Hepatocyte (in vitro differentiated cells): ENCODE data around the gene CAMTA2. TPM values are rescaled to one million over a fixed set of nuclear protein-coding genes. Genes with fewer than 3 reads are reported as not detected.

Experiments
- DNase-seq: peaks from one replicate; pipeline ENCODE4 v3.0.0-alpha.2; 2016; ENCODE audit warnings: low spot score
- H2AFZ ChIP-seq: fragments of 200-600 bp; sonication (generic); 2 replicates; pipeline ENCODE4 v1.6.0; 2016; ENCODE audit warnings: antibody characterized with exemption, mild to moderate bottlenecking
- H3K27ac ChIP-seq: fragments of 200-600 bp; sonication (generic); 2 replicates; pipeline ENCODE4 v1.5.1; 2016; ENCODE audit warnings: mild to moderate bottlenecking
- H3K27me3 ChIP-seq: fragments of 200-600 bp; sonication (generic); 2 replicates; pipeline ENCODE4 v1.6.1; 2016
- H3K36me3 ChIP-seq: fragments of 200-600 bp; sonication (generic); replicated peaks from 2 replicates; pipeline ENCODE4 v1.5.1; 2016; ENCODE audit warnings: low read depth; ENCODE audit not compliant: insufficient read depth
- H3K4me1 ChIP-seq: fragments of 200-600 bp; sonication (generic); 2 replicates; pipeline ENCODE4 v1.5.1; 2016; ENCODE audit warnings: mild to moderate bottlenecking, moderate library complexity; ENCODE audit not compliant: insufficient read depth
- H3K4me2 ChIP-seq: fragments of 200-600 bp; sonication (generic); 2 replicates; pipeline ENCODE4 v1.6.0; 2016
- H3K4me3 ChIP-seq: fragments of 200-600 bp; sonication (generic); 2 replicates; pipeline ENCODE4 v1.5.1; 2016; ENCODE audit warnings: mild to moderate bottlenecking
- H3K79me2 ChIP-seq: fragments of 200-600 bp; sonication (generic); 2 replicates; pipeline ENCODE4 v1.6.0; 2017; ENCODE audit warnings: mild to moderate bottlenecking
- H3K9me2 ChIP-seq: fragments of 200-600 bp; sonication (generic); replicated peaks from 2 replicates; pipeline ENCODE4 v1.6.0; 2017; ENCODE audit warnings: mild to moderate bottlenecking; ENCODE audit not compliant: insufficient read depth
- H3K9me3 ChIP-seq: fragments of 200-600 bp; sonication (generic); 2 replicates; pipeline ENCODE4 v1.5.1; 2016; ENCODE audit warnings: low read depth, mild to moderate bottlenecking
- H4K20me1 ChIP-seq: fragments of 200-600 bp; sonication (generic); 2 replicates; pipeline ENCODE4 v1.6.0; 2016; ENCODE audit warnings: mild to moderate bottlenecking; ENCODE audit not compliant: insufficient read depth, poor library complexity, severe bottlenecking
- EZH2 ChIP-seq: fragments of 200-600 bp; sonication (generic); IDR thresholded peaks from 2 replicates; pipeline ENCODE4 v1.6.1; 2016; ENCODE audit warnings: antibody characterized with exemption, mild to moderate bottlenecking, borderline replicate concordance
- EZH2phosphoT487 ChIP-seq: fragments of 200-600 bp; sonication (generic); IDR thresholded peaks from one replicate; pipeline ENCODE4 v1.6.1; 2018; ENCODE audit warnings: antibody characterized with exemption, mild to moderate bottlenecking, low read depth, moderate library complexity; ENCODE audit not compliant: unreplicated experiment, severe bottlenecking
- WGBS: methylation state at CpG from one replicate; pipeline ENCODE4 v1.1.6; 2016; ENCODE audit warnings: low lambda C conversion rate; ENCODE audit errors: missing lambda C conversion rate; 5-methylcytosine and 5-hydroxymethylcytosine counted together
- polyA plus RNA-seq: library from polyadenylated mRNA; unstranded; fragments of >200 nt; fragmentation: Nextera tagmentation; extraction: Ambion mirVana; gene quantifications from 2 replicates; pipeline ENCODE4 v1.2.1, GENCODE V29; 2016
- total RNA-seq: library from RNA; depleted of rRNA; stranded (reverse); fragments of >200 nt; gene quantifications from 2 replicates; pipeline ENCODE4 v1.2.3, GENCODE V29; 2014
- TF ChIP-seq, protein P1 (sequence below): fragments of 200-600 bp; sonication (generic); IDR thresholded peaks from 2 replicates; pipeline ENCODE4 v1.5.1; 2016; ENCODE audit warnings: antibody characterized with exemption, mild to moderate bottlenecking; ENCODE audit not compliant: poor library complexity

Gene CAMTA2
- total and polyA plus RNA-seq, 2 experiments from 2014 or later = 12.5 to 45.6 TPM

DNA sequence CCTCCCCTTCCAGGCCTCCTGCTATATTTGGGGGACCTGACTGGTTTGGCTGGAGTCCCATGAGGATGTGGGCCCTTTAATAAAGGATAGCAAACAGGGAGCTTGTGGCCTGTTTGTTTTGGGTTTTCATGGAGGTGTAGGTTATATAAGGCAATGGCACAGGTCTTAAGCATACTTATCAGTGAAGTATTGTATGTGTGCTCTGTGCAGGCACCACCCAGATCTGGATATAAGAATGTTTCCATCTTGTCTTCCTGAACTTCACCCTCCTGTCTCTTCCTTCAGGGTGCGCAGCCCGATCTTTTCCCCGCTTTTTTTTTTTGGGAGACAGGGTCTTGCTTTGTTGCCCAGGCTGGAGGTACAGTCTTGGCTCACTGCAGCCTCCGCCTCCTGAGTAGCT is 37.1 kb upstream of the CAMTA2 start:
- Histone ChIP-seq H3K4me1 (no peaks in the 10 kb centered on the region), H3K4me3 (no peak overlapping the region), H4K20me1 (no peaks in the 10 kb centered on the region), H3K9me3 (no peaks in the 10 kb centered on the region), H3K27me3 (peaks cover 2% of the 10 kb centered on the region), H3K9me2 (no peaks in the 10 kb centered on the region), H2AFZ (no peak overlapping the region), H3K36me3 (no peaks in the 10 kb centered on the region), H3K79me2 (no peaks in the 10 kb centered on the region), H3K27ac (no peak overlapping the region), H3K4me2 (no peak overlapping the region)
- no peak for DNase-seq
- WGBS = 93% methylated on average over 4 of the region's 4 CpGs
- TF ChIP-seq EZH2 (no peak), EZH2phosphoT487 (no peak)
- TF ChIP-seq, protein P1, sequence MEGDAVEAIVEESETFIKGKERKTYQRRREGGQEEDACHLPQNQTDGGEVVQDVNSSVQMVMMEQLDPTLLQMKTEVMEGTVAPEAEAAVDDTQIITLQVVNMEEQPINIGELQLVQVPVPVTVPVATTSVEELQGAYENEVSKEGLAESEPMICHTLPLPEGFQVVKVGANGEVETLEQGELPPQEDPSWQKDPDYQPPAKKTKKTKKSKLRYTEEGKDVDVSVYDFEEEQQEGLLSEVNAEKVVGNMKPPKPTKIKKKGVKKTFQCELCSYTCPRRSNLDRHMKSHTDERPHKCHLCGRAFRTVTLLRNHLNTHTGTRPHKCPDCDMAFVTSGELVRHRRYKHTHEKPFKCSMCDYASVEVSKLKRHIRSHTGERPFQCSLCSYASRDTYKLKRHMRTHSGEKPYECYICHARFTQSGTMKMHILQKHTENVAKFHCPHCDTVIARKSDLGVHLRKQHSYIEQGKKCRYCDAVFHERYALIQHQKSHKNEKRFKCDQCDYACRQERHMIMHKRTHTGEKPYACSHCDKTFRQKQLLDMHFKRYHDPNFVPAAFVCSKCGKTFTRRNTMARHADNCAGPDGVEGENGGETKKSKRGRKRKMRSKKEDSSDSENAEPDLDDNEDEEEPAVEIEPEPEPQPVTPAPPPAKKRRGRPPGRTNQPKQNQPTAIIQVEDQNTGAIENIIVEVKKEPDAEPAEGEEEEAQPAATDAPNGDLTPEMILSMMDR = no peak

DNA sequence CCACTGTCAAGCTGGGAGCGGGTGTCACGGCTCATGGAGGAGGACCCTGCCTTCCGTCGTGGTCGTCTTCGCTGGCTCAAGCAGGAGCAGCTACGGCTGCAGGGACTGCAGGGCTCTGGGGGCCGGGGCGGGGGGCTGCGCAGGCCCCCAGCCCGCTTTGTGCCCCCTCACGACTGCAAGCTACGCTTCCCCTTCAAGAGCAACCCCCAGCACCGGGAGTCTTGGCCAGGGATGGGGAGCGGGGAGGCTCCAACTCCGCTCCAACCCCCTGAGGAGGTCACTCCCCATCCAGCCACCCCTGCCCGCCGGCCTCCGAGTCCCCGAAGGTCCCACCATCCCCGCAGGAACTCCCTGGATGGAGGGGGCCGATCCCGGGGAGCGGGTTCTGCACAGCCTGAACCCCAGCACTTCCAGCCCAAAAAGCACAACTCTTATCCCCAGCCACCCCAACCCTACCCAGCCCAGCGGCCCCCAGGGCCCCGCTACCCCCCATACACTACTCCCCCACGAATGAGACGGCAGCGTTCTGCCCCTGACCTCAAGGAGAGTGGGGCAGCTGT is 36.2 kb upstream of the CAMTA2 start:
- H3K9me3 ChIP-seq = no peaks in the 10 kb centered on the region
- H3K27ac ChIP-seq = no peak overlapping the region
- TF ChIP-seq, protein P1 = no peak
- TF ChIP-seq EZH2phosphoT487 (no peak), EZH2 (no peak)
- 95% methylated on average over 15 of the region's 29 CpGs for WGBS
- H4K20me1 ChIP-seq = no peaks in the 10 kb centered on the region
- no peak for DNase-seq
- no peaks in the 10 kb centered on the region for H3K36me3 ChIP-seq
- no peak overlapping the region for H2AFZ ChIP-seq
- H3K4me3 ChIP-seq = no peak overlapping the region
- H3K27me3 ChIP-seq = no peaks in the 10 kb centered on the region
- H3K9me2 ChIP-seq = no peaks in the 10 kb centered on the region
- no peak overlapping the region for H3K4me2 ChIP-seq
- H3K4me1 ChIP-seq = no peaks in the 10 kb centered on the region
- H3K79me2 ChIP-seq = no peaks in the 10 kb centered on the region

DNA sequence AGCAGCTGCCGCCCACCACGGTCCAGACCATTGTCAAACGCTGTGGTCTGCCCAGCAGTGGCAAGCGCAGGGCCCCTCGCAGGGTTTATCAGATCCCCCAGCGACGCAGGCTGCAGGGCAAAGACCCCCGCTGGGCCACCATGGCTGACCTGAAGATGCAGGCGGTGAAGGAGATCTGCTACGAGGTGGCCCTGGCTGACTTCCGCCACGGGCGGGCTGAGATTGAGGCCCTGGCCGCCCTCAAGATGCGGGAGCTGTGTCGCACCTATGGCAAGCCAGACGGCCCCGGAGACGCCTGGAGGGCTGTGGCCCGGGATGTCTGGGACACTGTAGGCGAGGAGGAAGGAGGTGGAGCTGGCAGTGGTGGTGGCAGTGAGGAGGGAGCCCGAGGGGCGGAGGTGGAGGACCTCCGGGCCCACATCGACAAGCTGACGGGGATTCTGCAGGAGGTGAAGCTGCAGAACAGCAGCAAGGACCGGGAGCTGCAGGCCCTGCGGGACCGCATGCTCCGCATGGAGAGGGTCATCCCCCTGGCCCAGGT is 34.8 kb upstream of the CAMTA2 start:
- 95% methylated on average over 30 of the region's 30 CpGs for WGBS
- no peaks in the 10 kb centered on the region for H3K4me1 ChIP-seq
- TF ChIP-seq EZH2 (no peak), EZH2phosphoT487 (no peak)
- TF ChIP-seq, protein P1 = no peak
- H3K27ac ChIP-seq = no peak overlapping the region
- no peak overlapping the region for H3K4me3 ChIP-seq
- DNase-seq = no peak
- H3K79me2 ChIP-seq = no peaks in the 10 kb centered on the region
- H3K27me3 ChIP-seq = no peaks in the 10 kb centered on the region
- no peaks in the 10 kb centered on the region for H3K9me2 ChIP-seq
- H3K36me3 ChIP-seq = no peaks in the 10 kb centered on the region
- no peaks in the 10 kb centered on the region for H3K9me3 ChIP-seq
- H2AFZ ChIP-seq = no peak overlapping the region
- no peaks in the 10 kb centered on the region for H4K20me1 ChIP-seq
- no peak overlapping the region for H3K4me2 ChIP-seq
